Muscle of leg (tissue), 11 donors: Measurements from ENCODE around the gene RBM34. TPM values are rescaled to one million over a fixed set of nuclear protein-coding genes. Genes with fewer than 3 reads are reported as not detected.
"Not testable (repeated sequence)": the region's sequence is repeated elsewhere in the genome, so short reads cannot be mapped to it uniquely, and the experiment has no call there.

Experiments used
- DNase-seq: peaks from one replicate; pipeline ENCODE4 v3.0.0; 2013
- H3K27ac ChIP-seq: one replicate; pipeline ENCODE4 v1.5.1; 2013; ENCODE audit warnings: mild to moderate bottlenecking, low read length, control low read depth
- H3K27me3 ChIP-seq: one replicate; pipeline ENCODE4 v1.6.1; 2013; ENCODE audit warnings: low read length; ENCODE audit not compliant: control insufficient read depth, insufficient read depth
- H3K36me3 ChIP-seq: one replicate; pipeline ENCODE4 v1.6.1; 2013; ENCODE audit warnings: low read length; ENCODE audit not compliant: control insufficient read depth, insufficient read depth
- H3K4me1 ChIP-seq: one replicate; pipeline ENCODE4 v1.6.1; 2013; ENCODE audit warnings: low read length; ENCODE audit not compliant: control insufficient read depth, insufficient read depth
- H3K4me3 ChIP-seq: one replicate; pipeline ENCODE4 v1.5.1; 2013; ENCODE audit warnings: low read length, control low read depth
- H3K9me3 ChIP-seq: replicated peaks from 2 replicates; pipeline ENCODE4 v1.6.1; 2013; ENCODE audit warnings: low read depth, low read length; ENCODE audit not compliant: control insufficient read depth
- WGBS: methylation state at CpG from one replicate; pipeline ENCODE4 v1.1.5; 2013; ENCODE audit warnings: missing lambda C conversion rate; ENCODE audit not compliant: insufficient coverage; 5-methylcytosine and 5-hydroxymethylcytosine counted together
- polyA plus RNA-seq, 8 donors: library from polyadenylated mRNA; unstranded; fragments of 120-200 nt; gene quantifications; one replicate each; pipeline versions ENCODE4 v1.2.1 to v1.2.3, GENCODE V29; 2013; ENCODE audit warnings: inconsistent platforms in 1 of 8, low replicate concordance in 1 of 8; ENCODE audit not compliant: insufficient read length in 8 of 8, insufficient read depth in 1 of 8
- total RNA-seq: library from RNA; stranded (reverse); fragments of 120-200 nt; gene quantifications from one replicate; pipeline ENCODE4 v1.2.4, GENCODE V29; 2013

RBM34 gene
- total and polyA plus RNA-seq, 9 donors: 50.2 to 69.6 (median 57.6) TPM

GRCh38 chr1:235187316-235187715 is 26.3 kb upstream of the RBM34 start:
- Histone ChIP-seq H3K27ac (no peak overlapping the region), H3K4me3 (no peak overlapping the region), H3K27me3 (no peaks in the 10 kb centered on the region), H3K9me3 (no peaks in the 10 kb centered on the region), H3K36me3 (peaks cover 11% of the 10 kb centered on the region), H3K4me1 (no peaks in the 10 kb centered on the region)
- DNase-seq: no peak
- no CpG with 5 or more reads among the region's 4 CpGs for WGBS

- Histone ChIP-seq H3K9me3 (no peaks in the 10 kb centered on the region), H3K27me3 (no peaks in the 10 kb centered on the region), H3K36me3 (peaks cover 21% of the 10 kb centered on the region), H3K4me3 (no peak overlapping the region), H3K27ac (no peak overlapping the region), H3K4me1 (no peaks in the 10 kb centered on the region)
- DNase-seq: no peak
- 100% methylated on average over 6 of the region's 8 CpGs for WGBS
Measured at GRCh38 chr1:235181561-235182245, 20.7 kb upstream of the RBM34 start.

GRCh38 chr1:235180916-235181460 is 19.9 kb upstream of the RBM34 start:
- Histone ChIP-seq H3K4me1 (no peaks in the 10 kb centered on the region), H3K36me3 (peaks cover 25% of the 10 kb centered on the region), H3K9me3 (no peaks in the 10 kb centered on the region), H3K27ac (no peak overlapping the region), H3K27me3 (no peaks in the 10 kb centered on the region), H3K4me3 (no peak overlapping the region)
- no peak for DNase-seq
- WGBS: no CpG with 5 or more reads among the region's 5 CpGs

GRCh38 chr1:235176486-235176885 is 15.4 kb upstream of the RBM34 start:
- Histone ChIP-seq H3K4me1 (no peaks in the 10 kb centered on the region), H3K9me3 (no peaks in the 10 kb centered on the region), H3K4me3 (no peak overlapping the region), H3K36me3 (peaks cover 41% of the 10 kb centered on the region), H3K27me3 (no peaks in the 10 kb centered on the region), H3K27ac (no peak overlapping the region)
- no peak for DNase-seq
- 88% methylated on average over 6 of the region's 7 CpGs for WGBS

GRCh38 chr1:235169986-235170385 is 8.9 kb upstream of the RBM34 start:
- peaks cover 45% of the 10 kb centered on the region for H3K36me3 ChIP-seq

GRCh38 chr1:235168375-235168774 is 7.3 kb upstream of the RBM34 start:
- DNase-seq: no peak
- no peak overlapping the region for H3K4me3 ChIP-seq
- peaks cover 33% of the 10 kb centered on the region for H3K36me3 ChIP-seq
- no peaks in the 10 kb centered on the region for H3K9me3 ChIP-seq
- WGBS: no CpG with 5 or more reads among the region's 3 CpGs
- H3K27ac ChIP-seq: no peak overlapping the region
- no peaks in the 10 kb centered on the region for H3K27me3 ChIP-seq
- no peaks in the 10 kb centered on the region for H3K4me1 ChIP-seq

More at GRCh38 chr1:235169986-235170385, 8.9 kb upstream of the RBM34 start:
- Histone ChIP-seq H3K4me3 (no peak overlapping the region), H3K27ac (no peak overlapping the region), H3K9me3 (no peaks in the 10 kb centered on the region), H3K27me3 (no peaks in the 10 kb centered on the region), H3K4me1 (no peaks in the 10 kb centered on the region)
- DNase-seq: no peak

- peaks cover 21% of the 10 kb centered on the region for H3K36me3 ChIP-seq
- DNase-seq: no peak
- peaks cover 4% of the 10 kb centered on the region for H3K4me1 ChIP-seq
- 74% methylated on average over 14 of the region's 21 CpGs for WGBS
- peak overlapping the region; percentile 89 for H3K27ac ChIP-seq
- H3K27me3 ChIP-seq: no peaks in the 10 kb centered on the region
- H3K4me3 ChIP-seq: peak overlapping the region; percentile 68
- H3K9me3 ChIP-seq: no peaks in the 10 kb centered on the region
Measured at GRCh38 chr1:235161685-235162327, 756 bp upstream of the RBM34 start.

- WGBS: 0% methylated on average over 5 of the region's 14 CpGs
- no peaks in the 10 kb centered on the region for H3K27me3 ChIP-seq
- peak overlapping the region; percentile 68 for H3K4me3 ChIP-seq
- no peaks in the 10 kb centered on the region for H3K9me3 ChIP-seq
- peaks cover 27% of the 10 kb centered on the region for H3K36me3 ChIP-seq
- peak; percentile 75 for DNase-seq
- H3K27ac ChIP-seq: peak overlapping the region; percentile 89
- H3K4me1 ChIP-seq: peaks cover 4% of the 10 kb centered on the region
Measured at GRCh38 chr1:235160383-235160956, 580 bp downstream of the RBM34 start.

- WGBS: 96% methylated on average over 5 of the region's 9 CpGs
- not testable (repeated sequence) for DNase-seq, H3K27ac ChIP-seq, H3K4me1 ChIP-seq, H3K4me3 ChIP-seq, H3K9me3 ChIP-seq, H3K27me3 ChIP-seq
- H3K36me3 ChIP-seq: peaks cover 29% of the 10 kb centered on the region
Measured at GRCh38 chr1:235159930-235160329, 1.1 kb downstream of the RBM34 start.

- H3K4me1 ChIP-seq, DNase-seq, H3K4me3 ChIP-seq, H3K27me3 ChIP-seq, H3K27ac ChIP-seq, H3K9me3 ChIP-seq: not testable (repeated sequence)
- 80% methylated on average over 1 of the region's 9 CpGs for WGBS
- H3K36me3 ChIP-seq: peaks cover 32% of the 10 kb centered on the region
Measured at GRCh38 chr1:235159284-235159683, 1.8 kb downstream of the RBM34 start.
